H1 (cell line): Measurements from ENCODE around the gene CDH11. TPM values are rescaled to one million over a fixed set of nuclear protein-coding genes. Genes with fewer than 3 reads are reported as not detected.

Experiments
- CTCF ChIA-PET: fragments of 300-600 bp; sonication (Branson Sonifier 250); formaldehyde crosslinking; loops from one replicate; lab custom pipeline; 2021; ENCODE audit not compliant: partially characterized antibody; lab: Charles Lee
- POLR2A ChIA-PET: fragments of 300-600 bp; sonication (Branson Sonifier 250); formaldehyde crosslinking; loops from one replicate; lab custom pipeline; 2021; ENCODE audit warnings: inconsistent platforms; ENCODE audit not compliant: partially characterized antibody; lab: Charles Lee
- DNase-seq, 2 experiments: peaks; one replicate each; pipeline versions ENCODE4 v3.0.0 to v3.0.0-alpha.2; 2010 to 2022; ENCODE audit warnings: low spot score in 2 of 2, low read depth in 1 of 2, mixed read lengths in 1 of 2
- FAIRE-seq: peaks from 2 replicates; lab custom pipeline; 2011; peaks lifted over from hg19 to GRCh38; lab: Jason Lieb, UNC
- H2AFZ ChIP-seq: 2 replicates; pipeline ENCODE4 v1.8.1; 2012; ENCODE audit warnings: low read length, inconsistent platforms
- H2AK5ac ChIP-seq: 2 replicates; pipeline ENCODE4 v1.6.1; 2013; ENCODE audit warnings: low read depth, low read length
- H2BK120ac ChIP-seq: replicated peaks from 2 replicates; pipeline ENCODE3; 2013; ENCODE audit warnings: low read depth, low read length, inconsistent platforms
- H2BK12ac ChIP-seq: 2 replicates; pipeline ENCODE4 v1.6.1; 2013; ENCODE audit warnings: low read depth, low read length
- H2BK15ac ChIP-seq: 2 replicates; pipeline ENCODE4 v1.6.1; 2013; ENCODE audit warnings: low read length
- H2BK20ac ChIP-seq: 2 replicates; pipeline ENCODE4 v1.6.1; 2013; ENCODE audit warnings: low read length
- H2BK5ac ChIP-seq: 2 replicates; pipeline ENCODE4 v1.6.1; 2013; ENCODE audit warnings: low read depth, low read length
- H3K14ac ChIP-seq: 2 replicates; pipeline ENCODE4 v1.6.1; 2013; ENCODE audit warnings: inconsistent platforms; ENCODE audit not compliant: insufficient read length
- H3K18ac ChIP-seq: 2 replicates; pipeline ENCODE4 v1.6.1; 2013; ENCODE audit warnings: low read length; ENCODE audit errors: extremely low read depth
- H3K23ac ChIP-seq: 2 replicates; pipeline ENCODE4 v1.6.1; 2013; ENCODE audit warnings: inconsistent platforms; ENCODE audit not compliant: insufficient read length
- H3K23me2 ChIP-seq: 2 replicates; pipeline ENCODE4 v1.6.1; 2013; ENCODE audit warnings: low read depth, low read length
- H3K27ac ChIP-seq: 2 replicates; pipeline ENCODE4 v1.6.1; 2011; ENCODE audit warnings: low read depth, low read length, inconsistent platforms
- H3K27me3 ChIP-seq, 4 experiments: replicated peaks in 1 of 4; 1 replicate in 1 of 4; 2 replicates in 3 of 4; pipeline versions ENCODE4 v1.6.1 to v1.8.1; 2011 to 2013; ENCODE audit warnings: low read length in 3 of 4, mild to moderate bottlenecking in 3 of 4, inconsistent platforms in 2 of 4, mixed read lengths in 2 of 4, moderate library complexity in 1 of 4; ENCODE audit not compliant: control insufficient read depth in 3 of 4, insufficient read depth in 3 of 4; ENCODE audit errors: extremely low read depth in 1 of 4
- H3K36me3 ChIP-seq, 4 experiments: 2 replicates each; pipeline versions ENCODE4 v1.6.1 to v1.8.1; 2011 to 2013; ENCODE audit warnings: mild to moderate bottlenecking in 4 of 4, low read length in 3 of 4, moderate library complexity in 2 of 4, control low read depth in 1 of 4, inconsistent platforms in 1 of 4; ENCODE audit not compliant: insufficient read depth in 4 of 4, control insufficient read depth in 2 of 4
- H3K4ac ChIP-seq: replicated peaks from 2 replicates; pipeline ENCODE3; 2013; ENCODE audit warnings: low read length, low read depth, mixed read lengths, inconsistent platforms; ENCODE audit not compliant: insufficient read length
- H3K4me1 ChIP-seq, 4 experiments: replicated peaks in 1 of 4; 1 replicate in 1 of 4; 2 replicates in 3 of 4; pipeline versions ENCODE4 v1.6.1 to v1.8.1; 2011 to 2013; ENCODE audit warnings: low read length in 3 of 4, inconsistent platforms in 2 of 4, mixed read lengths in 1 of 4; ENCODE audit not compliant: insufficient read depth in 4 of 4, control insufficient read depth in 3 of 4
- H3K4me2 ChIP-seq, 2 experiments: 2 replicates each; pipeline versions ENCODE4 v1.6.1 to v1.8.1; 2011 to 2013; ENCODE audit warnings: low read depth in 2 of 2, low read length in 2 of 2, control low read depth in 1 of 2, inconsistent platforms in 1 of 2, mild to moderate bottlenecking in 1 of 2; ENCODE audit not compliant: insufficient read depth in 1 of 2
- H3K4me3 ChIP-seq, 4 experiments: fragments of 200-600, 300-600 bp in 1 of 4; sonication (generic), shearing (Covaris generic), sonication (Bioruptor Twin) in 1 of 4; 2 replicates each; pipeline versions ENCODE4 v1.5.1 to v1.8.1; 2011 to 2016; ENCODE audit warnings: low read length in 4 of 4, low read depth in 3 of 4, control low read depth in 2 of 4, inconsistent platforms in 2 of 4, mild to moderate bottlenecking in 2 of 4, mixed read lengths in 1 of 4, moderate library complexity in 1 of 4; ENCODE audit not compliant: insufficient read depth in 2 of 4; ENCODE audit errors: extremely low read depth in 1 of 4
- H3K56ac ChIP-seq: replicated peaks from 2 replicates; pipeline ENCODE3; 2013; ENCODE audit warnings: low read depth, mild to moderate bottlenecking, mixed read lengths, low read length, inconsistent platforms; ENCODE audit not compliant: insufficient read length
- H3K79me1 ChIP-seq: 2 replicates; pipeline ENCODE4 v1.6.1; 2013; ENCODE audit warnings: low read depth, low read length, control low read depth
- H3K79me2 ChIP-seq, 2 experiments: 2 replicates each; pipeline versions ENCODE4 v1.6.1 to v1.8.1; 2012 to 2013; ENCODE audit warnings: low read length in 2 of 2, mild to moderate bottlenecking in 2 of 2, inconsistent platforms in 1 of 2; ENCODE audit not compliant: insufficient read depth in 2 of 2, control insufficient read depth in 1 of 2
- H3K9ac ChIP-seq, 4 experiments: replicated peaks in 1 of 4; 1 replicate in 1 of 4; 2 replicates in 3 of 4; pipeline versions ENCODE4 v1.6.1 to v1.8.1; 2011 to 2013; ENCODE audit warnings: low read depth in 3 of 4, low read length in 3 of 4, control low read depth in 2 of 4, mild to moderate bottlenecking in 2 of 4, moderate library complexity in 2 of 4, inconsistent platforms in 1 of 4; ENCODE audit errors: extremely low read depth in 1 of 4
- H3K9me3 ChIP-seq, 2 experiments: 2 replicates each; pipeline versions ENCODE4 v1.6.1 to v1.8.1; 2012 to 2013; ENCODE audit warnings: mild to moderate bottlenecking in 2 of 2, moderate library complexity in 2 of 2, control low read depth in 1 of 2, inconsistent platforms in 1 of 2, low read depth in 1 of 2, low read length in 1 of 2, mixed read lengths in 1 of 2; ENCODE audit not compliant: insufficient read depth in 2 of 2
- H4K20me1 ChIP-seq, 2 experiments: replicated peaks in 1 of 2; 2 replicates each; pipeline versions ENCODE3 to v1.8.1; 2011 to 2013; ENCODE audit warnings: inconsistent platforms in 2 of 2, low read length in 2 of 2, mild to moderate bottlenecking in 1 of 2; ENCODE audit not compliant: insufficient read depth in 2 of 2, control insufficient read depth in 1 of 2
- H4K5ac ChIP-seq: 2 replicates; pipeline ENCODE4 v1.6.1; 2013; ENCODE audit warnings: low read length, low read depth, mixed read lengths, inconsistent platforms; ENCODE audit not compliant: insufficient read length
- H4K8ac ChIP-seq: 2 replicates; pipeline ENCODE4 v1.8.0; 2013; ENCODE audit warnings: mild to moderate bottlenecking, moderate library complexity, low read length, inconsistent platforms; ENCODE audit not compliant: insufficient read depth; ENCODE audit errors: extremely low read depth
- H4K91ac ChIP-seq: replicated peaks from 2 replicates; pipeline ENCODE3; 2013; ENCODE audit warnings: low read length, mixed read lengths, inconsistent platforms; ENCODE audit not compliant: insufficient read length
- HDAC2 ChIP-seq, 2 experiments: fragments of 300-600 bp in 1 of 2; sonication (generic) in 1 of 2; IDR thresholded peaks; 2 replicates each; pipeline ENCODE4 v1.6.1; 2011 to 2012; ENCODE audit warnings: low read depth in 2 of 2, low read length in 2 of 2, mild to moderate bottlenecking in 2 of 2, moderate library complexity in 2 of 2, borderline replicate concordance in 1 of 2, inconsistent platforms in 1 of 2
- JUND ChIP-seq: IDR thresholded peaks from 2 replicates; pipeline ENCODE4 v1.6.1; 2011; ENCODE audit warnings: mild to moderate bottlenecking, improper control_type of control experiment, low read length
- KDM1A ChIP-seq: fragments of 200-600, 300-600 bp; sonication (generic); IDR thresholded peaks from 2 replicates; pipeline ENCODE4 v1.7.1; 2016; ENCODE audit warnings: mild to moderate bottlenecking, low read length, borderline replicate concordance
- KDM5A ChIP-seq: fragments of 200-600 bp; IDR thresholded peaks from 2 replicates; pipeline ENCODE4 v1.7.1; 2012; ENCODE audit warnings: mild to moderate bottlenecking, low read length, inconsistent platforms, mixed read lengths
- PHF8 ChIP-seq: fragments of 200-600 bp; sonication (generic); conservative IDR thresholded peaks from 2 replicates; pipeline ENCODE4 v1.7.1; 2012; ENCODE audit warnings: low read depth, mild to moderate bottlenecking, inconsistent platforms, low read length, moderate library complexity
- POLR2AphosphoS5 ChIP-seq: IDR thresholded peaks from 2 replicates; pipeline ENCODE4 v1.6.1; 2011; ENCODE audit warnings: low read depth, low read length
- RBBP5 ChIP-seq: IDR thresholded peaks from 2 replicates; pipeline ENCODE4 v1.7.1; 2012; ENCODE audit warnings: low read depth, mild to moderate bottlenecking, inconsistent platforms, low read length, moderate library complexity, borderline replicate concordance
- RNF2 ChIP-seq: fragments of 200-900, 300-1000 bp; sonication (generic); IDR thresholded peaks from 2 replicates; pipeline ENCODE4 v1.7.1; 2016; ENCODE audit warnings: borderline replicate concordance, low read depth, mild to moderate bottlenecking, antibody characterized with exemption, low read length; ENCODE audit not compliant: poor library complexity, severe bottlenecking; ENCODE audit errors: missing control alignments
- TCF12 ChIP-seq: IDR thresholded peaks from 2 replicates; pipeline ENCODE4 v1.6.1; 2011; ENCODE audit warnings: low read depth, mild to moderate bottlenecking, low read length
- TEAD4 ChIP-seq: IDR thresholded peaks from 2 replicates; pipeline ENCODE4 v1.6.1; 2012; ENCODE audit warnings: low read depth, low read length, inconsistent platforms, mixed read lengths
- WGBS, 2 experiments: shearing (Covaris generic) in 1 of 2; methylation state at CpG; one replicate each; pipeline versions ENCODE4 v1.1.6 to v1.1.7; 2013 to 2015; ENCODE audit warnings: low lambda C conversion rate in 2 of 2, mixed read lengths in 2 of 2, inconsistent platforms in 1 of 2, low coverage in 1 of 2, missing lambda C conversion rate in 1 of 2; ENCODE audit not compliant: insufficient replicate concordance in 2 of 2, insufficient coverage in 1 of 2, insufficient read length in 1 of 2; ENCODE audit errors: extremely low coverage in 1 of 2, missing lambda C conversion rate in 1 of 2; 5-methylcytosine and 5-hydroxymethylcytosine counted together
- polyA plus RNA-seq, 7 experiments: library from polyadenylated mRNA; depleted of rRNA in 3 of 7; stranded (reverse) in 5 of 7; unstranded in 2 of 7; fragments of >200 nt in 5 of 7; fragments of 200-250 nt in 2 of 7; gene quantifications; 1 replicate in 5 of 7; 2 replicates in 1 of 7; 4 replicates in 1 of 7; pipeline versions ENCODE4 v1.2.1 to v1.2.3, GENCODE V29; 2011 to 2013; ENCODE audit warnings: missing spikeins in 2 of 7, mixed read lengths in 2 of 7
- total RNA-seq: library from RNA; stranded (reverse); fragmentation: NEBNext Ultra II Directional; extraction: Animal tissue kit (Norgen Biotek cat#: 25700); gene quantifications from 2 replicates; pipeline ENCODE4 v1.2.1, GENCODE V29; 2021
- TF ChIP-seq, protein P1 (sequence below): IDR thresholded peaks from 2 replicates; pipeline ENCODE4 v1.6.1; 2012; ENCODE audit warnings: low read length, inconsistent platforms

CDH11 gene
- total and polyA plus RNA-seq, 2 of the 8 experiments (the other 6 are each of a cell fraction or from before 2014, with no cell fraction given), result 3.3 to 8.4 TPM

GRCh38 chr16:65064131-65064530 lies 57.7 kb downstream of the CDH11 start:
- H3K79me1 ChIP-seq, result no peaks in the 10 kb centered on the region
- no peaks in the 10 kb centered on the region for H4K20me1 ChIP-seq
- ChIA-PET CTCF (no interaction called here), POLR2A (no interaction called here)
- no peak overlapping the region for H3K4me2 ChIP-seq
- H2BK12ac ChIP-seq, result no peak overlapping the region
- H3K23me2 ChIP-seq, result no peaks in the 10 kb centered on the region
- H3K9me3 ChIP-seq, result no peaks in the 10 kb centered on the region
- H2BK5ac ChIP-seq, result no peak overlapping the region
- no peak overlapping the region for H2BK15ac ChIP-seq
- H3K4me1 ChIP-seq, result no peaks in the 10 kb centered on the region
- H2AFZ ChIP-seq, result no peak overlapping the region
- no peak overlapping the region for H3K56ac ChIP-seq
- H3K27ac ChIP-seq, result no peak overlapping the region
- no peak overlapping the region for H3K4ac ChIP-seq
- H2AK5ac ChIP-seq, result no peak overlapping the region
- no peak overlapping the region for H3K9ac ChIP-seq
- no peak overlapping the region for H4K91ac ChIP-seq
- H3K27me3 ChIP-seq, result no peaks in the 10 kb centered on the region
- 88% methylated on average over 2 of the region's 2 CpGs; no CpG with 5 or more reads in 1 of the 2 experiments for WGBS, 2 experiments
- no peak overlapping the region for H4K8ac ChIP-seq
- H3K36me3 ChIP-seq, result no peaks in the 10 kb centered on the region; a peak in 1 of 8 replicates
- H3K23ac ChIP-seq, result no peak overlapping the region
- no peak overlapping the region for H3K18ac ChIP-seq
- FAIRE-seq (no peak), DNase-seq (no peak)
- no peak overlapping the region for H2BK120ac ChIP-seq
- H3K14ac ChIP-seq, result no peak overlapping the region
- no peaks in the 10 kb centered on the region for H3K79me2 ChIP-seq
- no peak overlapping the region for H3K4me3 ChIP-seq
- no peak overlapping the region for H2BK20ac ChIP-seq
- H4K5ac ChIP-seq, result no peak overlapping the region
- TF ChIP-seq KDM1A, result no peak
- no peak for TF ChIP-seq KDM5A
- TF ChIP-seq TCF12, result no peak
- TF ChIP-seq, protein P1, sequence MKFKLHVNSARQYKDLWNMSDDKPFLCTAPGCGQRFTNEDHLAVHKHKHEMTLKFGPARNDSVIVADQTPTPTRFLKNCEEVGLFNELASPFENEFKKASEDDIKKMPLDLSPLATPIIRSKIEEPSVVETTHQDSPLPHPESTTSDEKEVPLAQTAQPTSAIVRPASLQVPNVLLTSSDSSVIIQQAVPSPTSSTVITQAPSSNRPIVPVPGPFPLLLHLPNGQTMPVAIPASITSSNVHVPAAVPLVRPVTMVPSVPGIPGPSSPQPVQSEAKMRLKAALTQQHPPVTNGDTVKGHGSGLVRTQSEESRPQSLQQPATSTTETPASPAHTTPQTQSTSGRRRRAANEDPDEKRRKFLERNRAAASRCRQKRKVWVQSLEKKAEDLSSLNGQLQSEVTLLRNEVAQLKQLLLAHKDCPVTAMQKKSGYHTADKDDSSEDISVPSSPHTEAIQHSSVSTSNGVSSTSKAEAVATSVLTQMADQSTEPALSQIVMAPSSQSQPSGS, result no peak
- TF ChIP-seq JUND, result no peak
- no peak for TF ChIP-seq RBBP5
- no peak for TF ChIP-seq PHF8
- no peak for TF ChIP-seq POLR2AphosphoS5
- no peak for TF ChIP-seq RNF2
- no peak for TF ChIP-seq HDAC2 (IDR thresholded peaks at IDR 0.05; ENCODE audit: borderline replicate concordance in 1 of 2, low read depth in 2 of 2, low read length in 2 of 2)
- TF ChIP-seq TEAD4, result no peak
